Subcutaneous adipose tissue (tissue), 4 donors: Measurements from ENCODE around the gene SOWAHD. TPM values are rescaled to one million over a fixed set of nuclear protein-coding genes. Genes with fewer than 3 reads are reported as not detected.

Experiments
- CTCF ChIP-seq: fragments of 450-650 bp; IDR thresholded peaks from one replicate; pipeline ENCODE4 v1.5.1; 2016; ENCODE audit warnings: low read depth, mild to moderate bottlenecking, control low read depth, antibody characterized with exemption, moderate library complexity
- total RNA-seq, 4 donors: library from RNA; depleted of rRNA; stranded (reverse); fragments of >200 nt; gene quantifications; one replicate each; pipeline ENCODE4 v1.1.0, GENCODE V29; 2016

The SOWAHD gene
- total RNA-seq, 4 donors from 2014 or later = 1.5 to 3.4 TPM; not detected in 2

- no peak for TF ChIP-seq CTCF
These were observed 28.8 kb upstream of the SOWAHD start for GRCh38 chrX:119729408-119730201.

- TF ChIP-seq CTCF = no peak
These were observed 23.5 kb upstream of the SOWAHD start for GRCh38 chrX:119734897-119735339.

- no peak for TF ChIP-seq CTCF
These were observed 22.9 kb upstream of the SOWAHD start for GRCh38 chrX:119735467-119735866.

GRCh38 chrX:119736206-119736764, 22.1 kb upstream of the SOWAHD start:
- TF ChIP-seq CTCF = no peak

GRCh38 chrX:119738742-119739141, 19.6 kb upstream of the SOWAHD start:
- no peak for TF ChIP-seq CTCF

GRCh38 chrX:119745283-119745848, 13.0 kb upstream of the SOWAHD start:
- no peak for TF ChIP-seq CTCF

GRCh38 chrX:119753001-119753400, 5.4 kb upstream of the SOWAHD start:
- TF ChIP-seq CTCF = no peak
